Psoas muscle (tissue), 8 donors: ENCODE measurements around the gene PEDS1. TPM values are rescaled to one million over a fixed set of nuclear protein-coding genes. Genes with fewer than 3 reads are reported as not detected.
A peak's percentile ranks its signal among the peaks of the same experiment; 100 is the strongest.
"Not testable (repeated sequence)": the region's sequence is repeated elsewhere in the genome, so short reads cannot be mapped to it uniquely, and the experiment has no call there.

Experiments used
- ATAC-seq, 4 donors: fragments of 200-7000 bp; cut with Tn5 transposase; one replicate each; pipeline ENCODE4 v1.9.1; 2020; ENCODE audit warnings: moderate library complexity in 3 of 4, mild to moderate bottlenecking in 2 of 4
- DNase-seq, 2 donors: peaks; one replicate each; pipeline ENCODE4 v3.0.0-alpha.2; 2020
- H3K27ac ChIP-seq: fragments of 200-600 bp; one replicate; pipeline ENCODE4 v1.8.0; 2022
- H3K27me3 ChIP-seq, 3 donors: fragments of 200-600 bp in 1 of 3; one replicate each; pipeline versions ENCODE4 v1.6.1 to v1.8.0; 2013 to 2022; ENCODE audit warnings: low read length in 2 of 3, mild to moderate bottlenecking in 2 of 3, moderate library complexity in 1 of 3; ENCODE audit not compliant: insufficient read depth in 3 of 3
- H3K36me3 ChIP-seq, 2 donors: fragments of 200-600 bp in 1 of 2; one replicate each; pipeline versions ENCODE4 v1.6.1 to v1.8.0; 2013 to 2022; ENCODE audit warnings: low read depth in 1 of 2, mild to moderate bottlenecking in 1 of 2, moderate library complexity in 1 of 2; ENCODE audit not compliant: insufficient read depth in 1 of 2
- H3K4me1 ChIP-seq: fragments of 200-600 bp; one replicate; pipeline ENCODE4 v1.8.0; 2022
- H3K4me3 ChIP-seq: fragments of 200-600 bp; one replicate; pipeline ENCODE4 v1.8.0; 2022; ENCODE audit warnings: mild to moderate bottlenecking
- H3K9me3 ChIP-seq: fragments of 200-600 bp; one replicate; pipeline ENCODE4 v1.8.0; 2022
- WGBS, 3 donors: extraction: QIAGEN DNeasy Blood & Tissue Kit; methylation state at CpG; one replicate each; pipeline versions ENCODE4 v1.1.6 to v1.1.7; 2013; 5-methylcytosine and 5-hydroxymethylcytosine counted together
- intact Hi-C, 2 donors: fragments of 100-400 bp; cut with DNase I; formaldehyde crosslinking; loops; one replicate each; pipeline versions ENCODE4 v1.11.0 to v1.14.2; 2022
- polyA plus RNA-seq, 3 donors: library from polyadenylated mRNA; stranded (reverse); fragments of 200-250 nt; gene quantifications; one replicate each; pipeline ENCODE4 v1.2.3, GENCODE V29; 2013
- total RNA-seq, 4 donors: library from RNA; stranded (reverse); fragmentation: NEBNext Ultra II Directional in 2 of 4; extraction: Animal tissue kit (Norgen Biotek cat#: 25700) in 2 of 4; gene quantifications; one replicate each; pipeline versions ENCODE4 v1.2.1 to v1.2.4, GENCODE V29; 2021 to 2023
- TF ChIP-seq, protein P1 (sequence below): fragments of 200-600 bp; IDR thresholded peaks from one replicate; pipeline ENCODE4 v1.8.0; 2022; ENCODE audit warnings: antibody characterized with exemption
- donor health status: healthy with polysubstance abuse.
- donor health status: DM: no; HTN: no; CAD: no; lungs with moderate emphysema.
- donor health status: Bipolar disorder and iron deficiency.
- donor health status: healthy.
- donor health status: DM: yes; HTN: yes; CAD: no.
- donor health status: DM: no; HTN: no; CAD: no.
- donor health status: DM: no; HTN: no; CAD: no.
- donor health status: DM: yes; HTN: yes; CAD: no.

The PEDS1 gene
- total and polyA plus RNA-seq, 7 donors, result 17.5 to 59.2 (median 40.2) TPM

DNA sequence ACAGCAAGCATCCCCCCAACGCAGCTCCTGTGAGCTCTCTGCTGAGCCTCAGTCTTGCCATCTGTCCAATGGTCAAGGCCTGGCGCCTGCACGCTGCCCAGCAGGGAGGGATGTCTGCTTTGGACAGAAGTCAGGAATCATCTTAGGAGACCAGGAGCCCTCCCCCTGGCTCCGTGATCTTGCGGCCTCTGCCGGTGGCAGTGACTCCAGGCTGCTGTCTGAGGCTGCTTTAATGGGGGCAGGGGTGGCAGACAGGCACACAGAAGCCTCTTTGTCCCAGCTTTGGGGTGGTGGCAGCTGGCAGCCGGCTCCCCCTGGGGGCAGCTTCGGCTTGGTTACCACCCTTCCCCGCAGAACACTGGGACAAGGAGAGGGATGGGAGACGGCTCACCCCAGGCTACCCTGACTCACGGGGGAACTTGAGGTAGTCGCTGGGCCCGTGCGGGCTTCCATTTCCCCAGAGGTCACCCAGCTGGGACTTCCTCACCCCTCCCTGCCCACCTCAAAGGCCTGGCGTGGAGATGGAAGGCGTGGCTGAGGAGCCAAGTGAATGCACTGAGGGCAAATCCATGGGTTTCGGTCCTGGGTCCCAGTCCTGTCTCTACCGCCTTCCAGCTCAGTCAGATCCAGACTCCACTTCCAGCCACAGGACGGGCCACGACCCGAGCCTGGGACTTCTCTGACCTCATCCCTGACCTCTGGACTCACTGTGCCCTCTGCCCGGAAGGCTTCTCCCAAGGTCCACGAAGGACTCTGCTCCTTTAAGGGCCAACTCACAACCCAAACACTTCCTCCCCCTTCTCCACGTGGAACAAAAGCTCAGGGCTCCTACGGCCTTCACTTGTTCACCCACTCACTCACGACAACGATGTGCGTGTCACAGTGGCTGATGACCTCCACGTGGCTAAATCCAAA lies 14.8 kb downstream of the PEDS1 start:
- Histone ChIP-seq H3K9me3 (no peaks in the 10 kb centered on the region), H3K4me1 (peaks cover 43% of the 10 kb centered on the region), H3K27me3 (no peaks in the 10 kb centered on the region), H3K27ac (peak overlapping the region; percentile 89), H3K4me3 (no peak overlapping the region), H3K36me3 (peaks cover 0 to 29% of the 10 kb centered on the region in 2 donors)
- WGBS, 3 donors, result 60 to 73% (median 60%) methylated on average over 27 to 29 of the region's 29 CpGs
- intact Hi-C loops, result no loop called here
- DNase-seq, result peak; percentile 39 to 64
- ATAC-seq, result peak; percentile 21 to 41 (median 34)
- TF ChIP-seq, protein P1, sequence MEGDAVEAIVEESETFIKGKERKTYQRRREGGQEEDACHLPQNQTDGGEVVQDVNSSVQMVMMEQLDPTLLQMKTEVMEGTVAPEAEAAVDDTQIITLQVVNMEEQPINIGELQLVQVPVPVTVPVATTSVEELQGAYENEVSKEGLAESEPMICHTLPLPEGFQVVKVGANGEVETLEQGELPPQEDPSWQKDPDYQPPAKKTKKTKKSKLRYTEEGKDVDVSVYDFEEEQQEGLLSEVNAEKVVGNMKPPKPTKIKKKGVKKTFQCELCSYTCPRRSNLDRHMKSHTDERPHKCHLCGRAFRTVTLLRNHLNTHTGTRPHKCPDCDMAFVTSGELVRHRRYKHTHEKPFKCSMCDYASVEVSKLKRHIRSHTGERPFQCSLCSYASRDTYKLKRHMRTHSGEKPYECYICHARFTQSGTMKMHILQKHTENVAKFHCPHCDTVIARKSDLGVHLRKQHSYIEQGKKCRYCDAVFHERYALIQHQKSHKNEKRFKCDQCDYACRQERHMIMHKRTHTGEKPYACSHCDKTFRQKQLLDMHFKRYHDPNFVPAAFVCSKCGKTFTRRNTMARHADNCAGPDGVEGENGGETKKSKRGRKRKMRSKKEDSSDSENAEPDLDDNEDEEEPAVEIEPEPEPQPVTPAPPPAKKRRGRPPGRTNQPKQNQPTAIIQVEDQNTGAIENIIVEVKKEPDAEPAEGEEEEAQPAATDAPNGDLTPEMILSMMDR, result peak; percentile 5

DNA sequence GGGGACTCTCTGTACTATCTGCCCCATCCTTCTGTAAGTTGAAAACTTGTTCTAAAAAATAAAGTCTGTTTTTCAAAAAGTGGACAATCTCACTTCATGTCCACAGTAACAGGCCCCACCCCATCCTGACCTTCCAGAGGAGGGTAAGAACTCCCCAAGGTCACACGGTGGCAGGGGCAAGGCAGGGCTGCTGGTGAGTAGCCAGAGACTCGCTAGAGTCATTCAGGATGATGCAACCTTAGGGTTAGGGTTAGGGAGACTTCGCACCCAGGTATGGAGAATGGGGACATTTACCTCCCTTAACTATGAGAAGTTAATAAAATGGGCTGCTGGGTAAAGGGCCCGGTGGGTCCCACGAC lies 15.4 kb downstream of the PEDS1 start:
- ATAC-seq, result peak in 3 of 4 donors; percentile 25 to 45 (median 34)
- intact Hi-C loops, result no loop called here
- 71 to 87% (median 75%) methylated on average over 5 of the region's 5 CpGs for WGBS, 3 donors
- peak overlapping the region; percentile 89 for H3K27ac ChIP-seq
- DNase-seq, result no peak
- H3K9me3 ChIP-seq, result no peaks in the 10 kb centered on the region
- H3K4me3 ChIP-seq, result no peak overlapping the region
- H3K36me3 ChIP-seq, result peaks cover 0 to 24% of the 10 kb centered on the region in 2 donors
- H3K27me3 ChIP-seq, result no peaks in the 10 kb centered on the region
- peaks cover 43% of the 10 kb centered on the region for H3K4me1 ChIP-seq
- TF ChIP-seq, protein P1, result no peak

DNA sequence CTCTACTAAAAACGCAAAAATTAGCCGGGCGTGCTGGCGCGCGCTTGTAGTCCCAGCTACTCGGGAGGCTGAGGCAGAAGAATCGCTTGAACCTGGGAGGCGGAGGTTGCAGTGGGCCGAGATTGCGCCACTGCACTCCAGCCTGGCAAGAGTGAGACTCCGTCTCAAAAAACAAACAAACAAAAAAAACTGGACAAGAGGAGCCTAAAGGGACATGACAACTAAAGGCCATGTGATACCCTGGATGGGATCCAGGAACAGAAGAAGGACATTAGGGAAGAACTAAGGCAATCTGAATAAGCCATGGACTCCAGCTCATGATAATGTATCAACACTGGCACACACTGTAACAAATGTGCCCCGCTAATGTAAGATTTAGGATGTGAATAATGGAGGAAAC lies 15.8 kb downstream of the PEDS1 start:
- peak; percentile 53 to 85 for DNase-seq
- Histone ChIP-seq H3K27ac (peak overlapping the region; percentile 89), H3K4me1 (peaks cover 47% of the 10 kb centered on the region), H3K36me3 (peaks cover 0 to 20% of the 10 kb centered on the region in 2 donors)
- WGBS, 3 donors, result 47 to 71% (median 53%) methylated on average over 13 of the region's 13 CpGs
- peak; percentile 11 to 66 (median 33) for ATAC-seq
- H3K27me3 ChIP-seq, H3K4me3 ChIP-seq, H3K9me3 ChIP-seq, intact Hi-C loops: not testable (repeated sequence)

DNA sequence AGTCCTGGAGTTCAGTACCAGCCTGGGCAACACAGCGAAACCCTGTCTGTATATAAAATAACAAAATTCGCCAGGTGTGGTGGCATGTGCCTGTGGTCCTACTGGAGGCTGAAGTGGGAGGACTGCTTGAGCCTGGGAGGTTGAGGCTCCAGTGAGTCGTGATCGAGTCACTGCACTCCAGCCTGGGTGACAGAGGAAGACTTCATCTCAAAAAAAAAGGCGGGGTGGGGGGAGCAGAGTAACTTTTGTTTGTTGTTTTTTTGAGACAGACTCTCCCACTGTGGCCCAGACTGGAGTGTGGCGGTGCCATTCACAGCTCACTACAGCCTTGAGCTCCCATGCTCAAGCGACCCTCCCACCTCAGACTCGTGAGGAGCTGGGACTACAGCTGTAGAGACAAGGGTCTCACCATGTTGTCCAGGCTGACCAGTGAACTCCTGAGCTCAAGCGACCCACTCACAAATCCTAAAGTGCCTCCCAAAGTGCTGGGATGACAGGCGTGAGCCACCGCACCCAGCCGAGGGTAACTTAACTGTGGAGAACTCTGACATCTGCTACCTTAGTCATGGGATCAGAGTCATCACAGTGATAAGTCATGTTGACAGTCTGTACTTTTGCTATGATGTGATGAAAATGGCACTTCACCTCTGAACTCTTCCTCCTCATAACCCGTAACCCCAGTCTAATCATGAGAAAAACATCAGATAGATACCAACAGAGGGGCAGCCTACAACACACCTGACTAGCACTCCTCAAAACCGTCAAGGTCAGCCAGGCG lies 16.5 kb downstream of the PEDS1 start:
- intact Hi-C loops, result no loop called here
- Histone ChIP-seq H3K4me3 (no peak overlapping the region), H3K36me3 (peaks cover 0 to 13% of the 10 kb centered on the region in 2 donors), H3K27me3 (no peaks in the 10 kb centered on the region), H3K9me3 (no peaks in the 10 kb centered on the region), H3K4me1 (peaks cover 54% of the 10 kb centered on the region), H3K27ac (peak overlapping the region; percentile 89)
- TF ChIP-seq, protein P1, result no peak
- ATAC-seq, result peak; percentile 29 to 49 (median 44)
- WGBS, 3 donors, result 85 to 90% (median 86%) methylated on average over 15 of the region's 15 CpGs
- DNase-seq, result no peak

DNA sequence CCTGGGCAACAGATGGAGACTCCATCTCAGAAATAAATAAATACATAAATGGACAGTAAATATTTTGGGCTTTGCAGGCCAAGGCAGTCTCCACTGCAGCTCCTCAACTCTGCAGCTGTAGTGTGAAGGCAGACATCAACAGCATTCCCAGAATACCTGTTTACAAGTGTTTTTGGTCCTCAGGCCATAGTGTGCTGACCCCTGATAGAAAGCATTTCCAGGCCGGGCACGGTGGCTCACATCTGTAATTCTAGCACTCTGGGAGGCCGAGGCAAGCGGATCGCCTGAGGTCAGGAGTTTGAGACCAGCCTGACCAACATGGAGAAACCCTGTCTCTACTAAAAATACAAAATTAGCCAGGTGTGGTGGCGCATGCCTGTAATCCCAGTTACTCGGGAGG lies 18.4 kb downstream of the PEDS1 start:
- ATAC-seq, DNase-seq, H3K4me3 ChIP-seq, H3K36me3 ChIP-seq, H3K9me3 ChIP-seq, H3K27me3 ChIP-seq, intact Hi-C loops: not testable (repeated sequence)
- 78 to 95% (median 94%) methylated on average over 7 of the region's 7 CpGs for WGBS, 3 donors
- Histone ChIP-seq H3K27ac (peak overlapping the region; percentile 89), H3K4me1 (peaks cover 73% of the 10 kb centered on the region)
